Stomach smooth muscle (tissue), 2 donors: Measurements from ENCODE around the gene HEXD.

Experiments used
- H3K27ac ChIP-seq: one replicate; pipeline ENCODE4 v1.7.0; 2013; ENCODE audit warnings: mild to moderate bottlenecking, low read length, inconsistent platforms
- H3K27me3 ChIP-seq, 2 donors: one replicate each; pipeline ENCODE4 v1.7.0; 2013; ENCODE audit warnings: low read length in 2 of 2; ENCODE audit not compliant: insufficient read depth in 2 of 2, control insufficient read depth in 1 of 2
- H3K36me3 ChIP-seq, 2 donors: one replicate each; pipeline ENCODE4 v1.7.0; 2013; ENCODE audit warnings: low read length in 2 of 2; ENCODE audit not compliant: control insufficient read depth in 2 of 2, insufficient read depth in 2 of 2
- H3K4me1 ChIP-seq: one replicate; pipeline ENCODE4 v1.7.0; 2013; ENCODE audit warnings: low read length; ENCODE audit not compliant: control insufficient read depth, insufficient read depth
- H3K4me3 ChIP-seq, 2 donors: one replicate each; pipeline ENCODE4 v1.7.0; 2013; ENCODE audit warnings: low read length in 2 of 2
- H3K9ac ChIP-seq, 2 donors: one replicate each; pipeline ENCODE4 v1.7.0; 2013; ENCODE audit warnings: low read length in 2 of 2, mild to moderate bottlenecking in 1 of 2
- H3K9me3 ChIP-seq, 2 donors: one replicate each; pipeline ENCODE4 v1.7.0; 2013; ENCODE audit warnings: low read length in 2 of 2; ENCODE audit not compliant: control insufficient read depth in 2 of 2
- donor health status: healthy.
- donor health status: Pancreatic carcinoma.

The HEXD gene

GRCh38 chr17:82464567-82464929 lies 46.4 kb downstream of the HEXD start:
- Histone ChIP-seq H3K27ac (no peak overlapping the region), H3K27me3 (no peaks in the 10 kb centered on the region), H3K4me1 (peaks cover 2% of the 10 kb centered on the region), H3K36me3 (peaks cover 42 to 49% of the 10 kb centered on the region in 2 donors), H3K9ac (no peak overlapping the region), H3K9me3 (no peaks in the 10 kb centered on the region), H3K4me3 (no peak overlapping the region)

- H3K9me3 ChIP-seq, result no peaks in the 10 kb centered on the region
- H3K9ac ChIP-seq, result no peak overlapping the region
- peaks cover 2% of the 10 kb centered on the region for H3K4me1 ChIP-seq
- H3K4me3 ChIP-seq, result no peak overlapping the region
- H3K27me3 ChIP-seq, result no peaks in the 10 kb centered on the region
- no peak overlapping the region for H3K27ac ChIP-seq
- peaks cover 42 to 49% of the 10 kb centered on the region in 2 donors for H3K36me3 ChIP-seq
These were observed 47.0 kb downstream of the HEXD start for GRCh38 chr17:82465023-82465603.

DNA sequence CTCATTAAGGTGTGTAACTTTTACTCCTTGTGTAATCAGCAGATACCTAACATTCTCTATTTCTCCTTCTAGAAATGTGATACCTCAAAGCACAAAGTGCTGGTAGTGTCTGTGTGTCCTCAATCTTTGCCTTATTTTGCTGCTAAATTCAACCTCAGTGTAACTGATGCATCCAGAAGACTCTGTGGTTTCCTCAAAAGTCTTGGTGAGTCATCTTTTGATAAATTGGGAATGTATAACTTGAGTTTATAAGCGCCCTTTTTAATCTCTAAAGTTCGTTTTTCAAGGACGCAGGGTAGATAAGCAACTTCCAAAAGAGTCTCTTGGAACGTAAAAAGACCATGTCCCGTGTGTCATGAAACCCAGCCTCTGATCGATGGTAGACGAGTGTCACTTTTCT lies 50.5 kb downstream of the HEXD start:
- Histone ChIP-seq H3K27ac (no peak overlapping the region), H3K9ac (no peak overlapping the region), H3K27me3 (no peaks in the 10 kb centered on the region), H3K9me3 (no peaks in the 10 kb centered on the region), H3K4me3 (no peak overlapping the region), H3K4me1 (no peaks in the 10 kb centered on the region), H3K36me3 (peaks cover 33 to 36% of the 10 kb centered on the region in 2 donors)

GRCh38 chr17:82470065-82470464 lies 51.9 kb downstream of the HEXD start:
- H3K36me3 ChIP-seq, result peaks cover 30 to 33% of the 10 kb centered on the region in 2 donors
- H3K9ac ChIP-seq, result no peak overlapping the region
- H3K27ac ChIP-seq, result no peak overlapping the region
- H3K27me3 ChIP-seq, result no peaks in the 10 kb centered on the region
- H3K4me3 ChIP-seq, result no peak overlapping the region
- H3K9me3 ChIP-seq, result no peaks in the 10 kb centered on the region
- no peaks in the 10 kb centered on the region for H3K4me1 ChIP-seq

DNA sequence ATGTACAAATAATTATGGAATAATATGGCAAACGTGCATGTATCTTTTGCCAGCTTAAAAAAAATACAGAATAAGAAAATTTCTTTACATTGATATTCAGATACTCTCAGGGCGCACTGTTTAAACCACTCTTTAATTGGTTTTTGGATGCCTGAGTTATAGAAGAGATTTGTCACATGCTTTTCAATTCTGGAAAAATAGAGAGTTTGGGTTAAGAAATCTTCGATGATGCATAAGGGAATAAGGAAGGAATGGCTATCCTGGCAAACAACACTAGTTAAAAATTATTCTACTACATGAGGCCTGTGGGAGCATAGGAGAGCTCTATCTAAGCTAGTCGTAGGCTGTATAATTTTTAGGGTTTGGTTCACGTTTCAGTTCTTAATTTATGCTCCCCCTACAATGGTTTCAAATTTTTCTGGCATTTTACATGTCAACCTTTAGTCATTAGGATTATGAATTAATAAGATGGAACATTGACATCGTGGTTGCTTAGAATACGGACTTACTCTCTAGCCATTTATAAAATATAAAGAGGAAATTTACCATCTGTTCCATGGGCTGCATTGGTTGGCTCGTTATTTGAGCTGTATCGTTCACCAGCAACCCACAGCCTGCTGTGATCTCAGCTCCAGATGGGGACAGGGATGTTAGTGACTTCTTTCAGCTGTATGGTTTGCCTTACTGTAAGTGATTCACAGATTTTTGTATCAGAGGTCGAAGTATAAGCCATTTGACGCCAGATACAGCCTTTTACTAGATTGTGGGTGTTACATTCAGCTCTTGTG lies 56.3 kb downstream of the HEXD start:
- no peaks in the 10 kb centered on the region for H3K9me3 ChIP-seq
- peaks cover 28 to 30% of the 10 kb centered on the region in 2 donors for H3K36me3 ChIP-seq
- H3K4me3 ChIP-seq, result no peak overlapping the region
- no peak overlapping the region for H3K27ac ChIP-seq
- no peaks in the 10 kb centered on the region for H3K4me1 ChIP-seq
- H3K9ac ChIP-seq, result no peak overlapping the region
- H3K27me3 ChIP-seq, result no peaks in the 10 kb centered on the region

GRCh38 chr17:82475458-82475857 lies 57.3 kb downstream of the HEXD start:
- Histone ChIP-seq H3K9me3 (no peaks in the 10 kb centered on the region), H3K27me3 (no peaks in the 10 kb centered on the region), H3K9ac (no peak overlapping the region), H3K27ac (no peak overlapping the region), H3K4me1 (no peaks in the 10 kb centered on the region), H3K4me3 (no peak overlapping the region), H3K36me3 (peaks cover 32 to 37% of the 10 kb centered on the region in 2 donors)

DNA sequence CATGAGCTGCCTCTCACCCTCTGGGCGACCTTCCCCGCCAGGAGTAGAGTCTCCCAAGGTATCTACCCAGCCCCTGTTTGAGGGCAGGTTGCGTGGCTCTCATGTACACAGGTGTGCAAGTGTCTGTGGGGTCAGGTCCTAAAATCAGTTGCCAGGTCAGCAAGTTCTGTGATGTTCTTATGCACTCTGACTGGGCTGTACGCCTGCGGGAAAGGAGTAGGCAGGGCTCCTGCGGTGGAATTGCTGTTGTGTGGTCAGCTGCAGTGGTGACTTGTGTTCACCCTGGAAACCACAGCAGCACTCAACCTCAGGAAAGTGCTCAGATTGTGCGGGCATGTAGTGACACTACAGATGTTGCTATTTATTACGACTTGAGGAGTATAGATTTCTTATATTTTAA lies 59.8 kb downstream of the HEXD start:
- H3K36me3 ChIP-seq, result peaks cover 38 to 43% of the 10 kb centered on the region in 2 donors

DNA sequence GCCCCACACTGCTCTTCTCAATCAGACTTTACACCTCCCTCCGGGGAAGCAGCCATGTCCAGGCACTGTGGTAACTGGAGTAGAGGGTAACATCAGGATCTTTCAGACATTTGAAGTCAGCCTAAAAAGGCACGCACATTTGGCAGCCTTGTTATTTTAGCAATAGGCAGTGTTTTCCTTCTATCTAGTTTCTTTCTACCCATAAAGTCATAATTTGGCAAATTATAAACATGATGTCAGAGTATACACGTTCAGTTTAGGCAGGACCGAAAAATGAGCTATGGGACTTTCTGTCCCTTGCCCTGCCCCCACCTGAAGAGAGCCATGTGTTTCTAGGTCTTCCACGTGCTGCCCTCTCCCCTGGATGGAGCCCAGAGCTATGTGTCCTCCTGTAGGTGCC lies 61.5 kb downstream of the HEXD start:
- no peaks in the 10 kb centered on the region for H3K4me1 ChIP-seq
- peak overlapping the region in 1 of 2 donors; percentile 29 for H3K9ac ChIP-seq
- peaks cover 48 to 54% of the 10 kb centered on the region in 2 donors for H3K36me3 ChIP-seq
- no peaks in the 10 kb centered on the region for H3K27me3 ChIP-seq
- H3K4me3 ChIP-seq, result no peak overlapping the region
- no peaks in the 10 kb centered on the region for H3K9me3 ChIP-seq
- no peak overlapping the region for H3K27ac ChIP-seq

More for the DNA sequence above, 59.8 kb downstream of the HEXD start:
- Histone ChIP-seq H3K4me1 (no peaks in the 10 kb centered on the region), H3K27ac (no peak overlapping the region), H3K27me3 (no peaks in the 10 kb centered on the region), H3K9ac (no peak overlapping the region), H3K4me3 (no peak overlapping the region), H3K9me3 (no peaks in the 10 kb centered on the region)

DNA sequence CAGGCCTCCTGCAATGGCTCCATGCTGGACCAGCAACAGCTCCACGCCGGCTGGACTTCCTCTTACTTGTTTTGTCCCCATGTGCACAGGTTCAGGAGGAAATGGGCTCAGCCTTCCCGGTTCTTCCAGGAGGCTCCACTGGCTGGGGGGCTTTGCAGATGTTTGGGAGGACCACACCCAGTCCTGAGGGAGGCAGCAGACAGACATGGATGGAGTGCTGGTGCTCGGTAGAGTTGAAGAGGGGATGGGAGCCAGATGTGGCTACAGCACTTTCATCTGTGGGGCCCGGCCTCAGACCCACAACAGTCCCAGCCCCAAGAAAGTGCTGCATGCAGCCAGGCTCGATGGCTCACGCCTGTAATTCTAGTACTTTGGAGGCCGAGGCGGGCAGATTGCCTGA lies 62.2 kb downstream of the HEXD start:
- Histone ChIP-seq H3K27ac (no peak overlapping the region), H3K36me3 (peaks cover 49 to 53% of the 10 kb centered on the region in 2 donors), H3K4me3 (no peak overlapping the region), H3K27me3 (no peaks in the 10 kb centered on the region), H3K4me1 (no peaks in the 10 kb centered on the region), H3K9ac (no peak overlapping the region), H3K9me3 (no peaks in the 10 kb centered on the region)

- peaks cover 3% of the 10 kb centered on the region for H3K4me1 ChIP-seq
- H3K27me3 ChIP-seq, result no peaks in the 10 kb centered on the region
- H3K27ac ChIP-seq, result no peak overlapping the region
- peaks cover 58 to 64% of the 10 kb centered on the region in 2 donors for H3K36me3 ChIP-seq
- no peaks in the 10 kb centered on the region for H3K9me3 ChIP-seq
- no peak overlapping the region for H3K9ac ChIP-seq
- no peak overlapping the region for H3K4me3 ChIP-seq
These were observed 65.1 kb downstream of the HEXD start for GRCh38 chr17:82483204-82483660.

- no peaks in the 10 kb centered on the region for H3K9me3 ChIP-seq
- no peak overlapping the region for H3K4me3 ChIP-seq
- H3K27me3 ChIP-seq, result no peaks in the 10 kb centered on the region
- no peak overlapping the region for H3K27ac ChIP-seq
- peaks cover 55 to 60% of the 10 kb centered on the region in 2 donors for H3K36me3 ChIP-seq
- no peak overlapping the region for H3K9ac ChIP-seq
- peaks cover 4% of the 10 kb centered on the region for H3K4me1 ChIP-seq
These were observed 65.7 kb downstream of the HEXD start for GRCh38 chr17:82483836-82484235.
